Colonic mucosa (tissue), 4 donors: ENCODE data around the gene ADIPOR2. TPM values are rescaled to one million over a fixed set of nuclear protein-coding genes. Genes with fewer than 3 reads are reported as not detected.
A peak's percentile ranks its signal among the peaks of the same experiment; 100 is the strongest.

Experiments
- DNase-seq: peaks from one replicate; pipeline ENCODE4 v3.0.0-alpha.2; 2020
- H3K27ac ChIP-seq: fragments of 200-600 bp; one replicate; pipeline ENCODE4 v1.8.0; 2021
- H3K27me3 ChIP-seq: fragments of 200-600 bp; one replicate; pipeline ENCODE4 v1.8.0; 2021
- H3K36me3 ChIP-seq: fragments of 200-600 bp; one replicate; pipeline ENCODE4 v1.8.0; 2021
- H3K4me1 ChIP-seq: fragments of 200-600 bp; one replicate; pipeline ENCODE4 v1.8.0; 2021; ENCODE audit warnings: mild to moderate bottlenecking
- H3K4me3 ChIP-seq: fragments of 200-600 bp; one replicate; pipeline ENCODE4 v1.8.0; 2021
- H3K9ac ChIP-seq, 2 donors: one replicate each; pipeline ENCODE4 v1.7.0; 2013; ENCODE audit warnings: control low read depth in 2 of 2, low read depth in 2 of 2, low read length in 2 of 2
- H3K9me3 ChIP-seq: fragments of 200-600 bp; one replicate; pipeline ENCODE4 v1.8.0; 2021
- intact Hi-C: fragments of 100-400 bp; cut with DNase I; formaldehyde crosslinking; loops from one replicate; pipeline ENCODE4 v1.14.1; 2022
- total RNA-seq, 2 donors: library from RNA; stranded (reverse); fragmentation: NEBNext Ultra II Directional in 1 of 2; extraction: Animal tissue kit (Norgen Biotek cat#: 25700) in 1 of 2; gene quantifications; one replicate each; pipeline ENCODE4 v1.2.1, GENCODE V29; 2021
- TF ChIP-seq, protein P1 (sequence below): fragments of 200-600 bp; IDR thresholded peaks from one replicate; pipeline ENCODE4 v1.8.0; 2022; ENCODE audit warnings: antibody characterized with exemption, mild to moderate bottlenecking
- donor health status: healthy.
- donor health status: DM: no; HTN: no; CAD: no.
- donor health status: DM: no; HTN: no; CAD: no.

The ADIPOR2 gene
- total RNA-seq, 2 donors from 2014 or later: 68.3 to 138 TPM

DNA sequence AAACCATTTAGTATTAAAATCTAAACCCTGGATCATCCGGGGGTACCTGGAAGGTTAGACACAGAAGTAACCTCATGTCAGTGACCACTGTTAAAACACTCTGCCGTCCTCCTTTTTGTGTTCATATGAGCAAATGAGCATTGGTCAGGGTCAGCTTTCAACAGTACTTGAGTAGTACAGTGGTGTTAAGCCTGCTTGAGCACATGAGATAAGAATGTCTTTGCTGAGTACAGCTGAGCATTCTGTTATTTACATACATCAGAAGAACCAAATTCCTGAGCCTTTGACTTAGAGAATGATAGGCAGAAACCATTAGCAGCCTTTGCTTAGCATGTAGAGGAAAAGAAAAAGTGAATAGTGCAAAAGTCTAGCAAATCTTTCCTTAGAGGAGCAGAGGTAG lies 90.9 kb downstream of the ADIPOR2 start:
- no peaks in the 10 kb centered on the region for H3K4me1 ChIP-seq
- no peak for DNase-seq
- peaks cover 8% of the 10 kb centered on the region for H3K36me3 ChIP-seq

GRCh38 chr12:1782215-1782614 lies 91.3 kb downstream of the ADIPOR2 start:
- DNase-seq: no peak
- H3K36me3 ChIP-seq: peaks cover 8% of the 10 kb centered on the region
- H3K9ac ChIP-seq: no peak overlapping the region
- TF ChIP-seq, protein P1, sequence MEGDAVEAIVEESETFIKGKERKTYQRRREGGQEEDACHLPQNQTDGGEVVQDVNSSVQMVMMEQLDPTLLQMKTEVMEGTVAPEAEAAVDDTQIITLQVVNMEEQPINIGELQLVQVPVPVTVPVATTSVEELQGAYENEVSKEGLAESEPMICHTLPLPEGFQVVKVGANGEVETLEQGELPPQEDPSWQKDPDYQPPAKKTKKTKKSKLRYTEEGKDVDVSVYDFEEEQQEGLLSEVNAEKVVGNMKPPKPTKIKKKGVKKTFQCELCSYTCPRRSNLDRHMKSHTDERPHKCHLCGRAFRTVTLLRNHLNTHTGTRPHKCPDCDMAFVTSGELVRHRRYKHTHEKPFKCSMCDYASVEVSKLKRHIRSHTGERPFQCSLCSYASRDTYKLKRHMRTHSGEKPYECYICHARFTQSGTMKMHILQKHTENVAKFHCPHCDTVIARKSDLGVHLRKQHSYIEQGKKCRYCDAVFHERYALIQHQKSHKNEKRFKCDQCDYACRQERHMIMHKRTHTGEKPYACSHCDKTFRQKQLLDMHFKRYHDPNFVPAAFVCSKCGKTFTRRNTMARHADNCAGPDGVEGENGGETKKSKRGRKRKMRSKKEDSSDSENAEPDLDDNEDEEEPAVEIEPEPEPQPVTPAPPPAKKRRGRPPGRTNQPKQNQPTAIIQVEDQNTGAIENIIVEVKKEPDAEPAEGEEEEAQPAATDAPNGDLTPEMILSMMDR: no peak
- H3K9me3 ChIP-seq: no peaks in the 10 kb centered on the region
- no peak overlapping the region for H3K4me3 ChIP-seq
- no peaks in the 10 kb centered on the region for H3K4me1 ChIP-seq
- H3K27ac ChIP-seq: no peak overlapping the region
- intact Hi-C loops: loop anchor here (10.0 kb wide), 1 partner anchor 77 kb away; no protein-coding TSS in a partner anchor
- H3K27me3 ChIP-seq: no peaks in the 10 kb centered on the region

More for the DNA sequence above, 90.9 kb downstream of the ADIPOR2 start:
- H3K27ac ChIP-seq: no peak overlapping the region
- TF ChIP-seq, protein P1: no peak
- H3K9ac ChIP-seq: no peak overlapping the region
- no peak overlapping the region for H3K4me3 ChIP-seq
- H3K9me3 ChIP-seq: no peaks in the 10 kb centered on the region
- no peaks in the 10 kb centered on the region for H3K27me3 ChIP-seq
- intact Hi-C loops: loop anchor here (10.0 kb wide), 1 partner anchor 77 kb away; no protein-coding TSS in a partner anchor

GRCh38 chr12:1787714-1788113 lies 96.8 kb downstream of the ADIPOR2 start:
- TF ChIP-seq, protein P1: no peak
- no peak overlapping the region for H3K4me3 ChIP-seq
- H3K36me3 ChIP-seq: no peaks in the 10 kb centered on the region

GRCh38 chr12:1790444-1790843 lies 99.6 kb downstream of the ADIPOR2 start:
- TF ChIP-seq, protein P1: no peak
- no peak overlapping the region for H3K9ac ChIP-seq
- intact Hi-C loops: loop anchor here (5.0 kb wide), 1 partner anchor 158 kb away; no protein-coding TSS in a partner anchor
- no peaks in the 10 kb centered on the region for H3K9me3 ChIP-seq
- no peaks in the 10 kb centered on the region for H3K27me3 ChIP-seq
- H3K36me3 ChIP-seq: no peaks in the 10 kb centered on the region
- peaks cover 1% of the 10 kb centered on the region for H3K4me1 ChIP-seq
- no peak overlapping the region for H3K4me3 ChIP-seq
- no peak for DNase-seq
- no peak overlapping the region for H3K27ac ChIP-seq

More at GRCh38 chr12:1787714-1788113, 96.8 kb downstream of the ADIPOR2 start:
- Histone ChIP-seq H3K4me1 (no peaks in the 10 kb centered on the region), H3K27me3 (no peaks in the 10 kb centered on the region), H3K27ac (no peak overlapping the region), H3K9me3 (no peaks in the 10 kb centered on the region), H3K9ac (no peak overlapping the region)
- DNase-seq: no peak
- intact Hi-C loops: loop anchor here (10.0 kb wide), 1 partner anchor 83 kb away; no protein-coding TSS in a partner anchor

DNA sequence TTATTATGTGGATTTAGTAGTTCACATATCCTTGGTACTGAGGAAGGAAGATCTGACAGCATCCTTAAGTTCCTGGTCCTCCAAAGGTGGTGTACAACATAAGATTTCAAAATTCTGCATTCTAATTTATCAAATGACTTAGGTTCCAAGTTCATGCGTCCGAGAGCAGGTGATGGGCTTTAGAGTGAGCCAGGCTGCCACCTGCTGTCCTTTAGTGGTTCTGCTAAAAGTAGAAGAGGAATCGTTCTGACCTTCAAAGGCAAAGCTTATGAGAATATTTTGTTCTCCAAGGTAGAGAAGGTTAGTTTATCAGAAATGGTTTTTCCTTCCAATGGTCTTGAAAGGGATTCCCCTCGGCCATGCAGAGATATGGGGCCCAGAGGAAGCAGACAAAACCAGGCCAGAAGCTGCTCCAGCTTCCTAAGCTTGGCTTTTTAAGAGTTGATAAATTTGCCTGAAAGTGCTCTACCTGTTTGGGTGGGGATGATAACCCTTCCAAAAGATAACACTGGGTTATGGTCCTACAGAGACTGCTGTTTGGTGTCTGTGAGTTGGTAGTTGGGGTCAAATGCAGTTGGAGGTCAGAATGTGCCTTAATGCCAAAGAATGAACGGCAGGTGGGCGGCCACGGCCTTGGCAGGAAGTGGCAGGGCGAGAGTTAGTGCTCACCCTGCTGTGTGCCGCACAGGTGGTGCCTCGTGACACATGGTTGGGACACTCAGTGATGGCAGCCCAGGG lies 100.4 kb downstream of the ADIPOR2 start:
- no peak overlapping the region for H3K4me3 ChIP-seq
- H3K9ac ChIP-seq: no peak overlapping the region
- H3K9me3 ChIP-seq: no peaks in the 10 kb centered on the region
- peaks cover 4% of the 10 kb centered on the region for H3K4me1 ChIP-seq
- no peaks in the 10 kb centered on the region for H3K27me3 ChIP-seq
- DNase-seq: peak; percentile 76
- intact Hi-C loops: loop anchor here (5.0 kb wide), 1 partner anchor 159 kb away; no protein-coding TSS in a partner anchor
- H3K27ac ChIP-seq: no peak overlapping the region
- no peaks in the 10 kb centered on the region for H3K36me3 ChIP-seq
- TF ChIP-seq, protein P1: peak; percentile 82
